Hepatocyte (in vitro differentiated cells): Measurements from ENCODE around the gene HOXB13. TPM values are rescaled to one million over a fixed set of nuclear protein-coding genes. Genes with fewer than 3 reads are reported as not detected.

Source experiments
- DNase-seq: peaks from one replicate; pipeline ENCODE4 v3.0.0-alpha.2; 2016; ENCODE audit warnings: low spot score
- H2AFZ ChIP-seq: fragments of 200-600 bp; sonication (generic); 2 replicates; pipeline ENCODE4 v1.6.0; 2016; ENCODE audit warnings: antibody characterized with exemption, mild to moderate bottlenecking
- H3K27ac ChIP-seq: fragments of 200-600 bp; sonication (generic); 2 replicates; pipeline ENCODE4 v1.5.1; 2016; ENCODE audit warnings: mild to moderate bottlenecking
- H3K27me3 ChIP-seq: fragments of 200-600 bp; sonication (generic); 2 replicates; pipeline ENCODE4 v1.6.1; 2016
- H3K36me3 ChIP-seq: fragments of 200-600 bp; sonication (generic); replicated peaks from 2 replicates; pipeline ENCODE4 v1.5.1; 2016; ENCODE audit warnings: low read depth; ENCODE audit not compliant: insufficient read depth
- H3K4me1 ChIP-seq: fragments of 200-600 bp; sonication (generic); 2 replicates; pipeline ENCODE4 v1.5.1; 2016; ENCODE audit warnings: mild to moderate bottlenecking, moderate library complexity; ENCODE audit not compliant: insufficient read depth
- H3K4me2 ChIP-seq: fragments of 200-600 bp; sonication (generic); 2 replicates; pipeline ENCODE4 v1.6.0; 2016
- H3K4me3 ChIP-seq: fragments of 200-600 bp; sonication (generic); 2 replicates; pipeline ENCODE4 v1.5.1; 2016; ENCODE audit warnings: mild to moderate bottlenecking
- H3K79me2 ChIP-seq: fragments of 200-600 bp; sonication (generic); 2 replicates; pipeline ENCODE4 v1.6.0; 2017; ENCODE audit warnings: mild to moderate bottlenecking
- H3K9me2 ChIP-seq: fragments of 200-600 bp; sonication (generic); replicated peaks from 2 replicates; pipeline ENCODE4 v1.6.0; 2017; ENCODE audit warnings: mild to moderate bottlenecking; ENCODE audit not compliant: insufficient read depth
- H3K9me3 ChIP-seq: fragments of 200-600 bp; sonication (generic); 2 replicates; pipeline ENCODE4 v1.5.1; 2016; ENCODE audit warnings: low read depth, mild to moderate bottlenecking
- H4K20me1 ChIP-seq: fragments of 200-600 bp; sonication (generic); 2 replicates; pipeline ENCODE4 v1.6.0; 2016; ENCODE audit warnings: mild to moderate bottlenecking; ENCODE audit not compliant: insufficient read depth, poor library complexity, severe bottlenecking
- CTCF ChIP-seq: fragments of 200-600 bp; sonication (generic); IDR thresholded peaks from 2 replicates; pipeline ENCODE4 v1.5.1; 2016; ENCODE audit warnings: antibody characterized with exemption, mild to moderate bottlenecking; ENCODE audit not compliant: poor library complexity
- EZH2 ChIP-seq: fragments of 200-600 bp; sonication (generic); IDR thresholded peaks from 2 replicates; pipeline ENCODE4 v1.6.1; 2016; ENCODE audit warnings: antibody characterized with exemption, mild to moderate bottlenecking, borderline replicate concordance
- EZH2phosphoT487 ChIP-seq: fragments of 200-600 bp; sonication (generic); IDR thresholded peaks from one replicate; pipeline ENCODE4 v1.6.1; 2018; ENCODE audit warnings: antibody characterized with exemption, mild to moderate bottlenecking, low read depth, moderate library complexity; ENCODE audit not compliant: unreplicated experiment, severe bottlenecking
- WGBS: methylation state at CpG from one replicate; pipeline ENCODE4 v1.1.6; 2016; ENCODE audit warnings: low lambda C conversion rate; ENCODE audit errors: missing lambda C conversion rate; 5-methylcytosine and 5-hydroxymethylcytosine counted together
- polyA plus RNA-seq: library from polyadenylated mRNA; unstranded; fragments of >200 nt; fragmentation: Nextera tagmentation; extraction: Ambion mirVana; gene quantifications from 2 replicates; pipeline ENCODE4 v1.2.1, GENCODE V29; 2016
- total RNA-seq: library from RNA; depleted of rRNA; stranded (reverse); fragments of >200 nt; gene quantifications from 2 replicates; pipeline ENCODE4 v1.2.3, GENCODE V29; 2014

HOXB13 gene
- total and polyA plus RNA-seq, 2 experiments from 2014 or later, result 0.13 to 0.28 TPM

DNA sequence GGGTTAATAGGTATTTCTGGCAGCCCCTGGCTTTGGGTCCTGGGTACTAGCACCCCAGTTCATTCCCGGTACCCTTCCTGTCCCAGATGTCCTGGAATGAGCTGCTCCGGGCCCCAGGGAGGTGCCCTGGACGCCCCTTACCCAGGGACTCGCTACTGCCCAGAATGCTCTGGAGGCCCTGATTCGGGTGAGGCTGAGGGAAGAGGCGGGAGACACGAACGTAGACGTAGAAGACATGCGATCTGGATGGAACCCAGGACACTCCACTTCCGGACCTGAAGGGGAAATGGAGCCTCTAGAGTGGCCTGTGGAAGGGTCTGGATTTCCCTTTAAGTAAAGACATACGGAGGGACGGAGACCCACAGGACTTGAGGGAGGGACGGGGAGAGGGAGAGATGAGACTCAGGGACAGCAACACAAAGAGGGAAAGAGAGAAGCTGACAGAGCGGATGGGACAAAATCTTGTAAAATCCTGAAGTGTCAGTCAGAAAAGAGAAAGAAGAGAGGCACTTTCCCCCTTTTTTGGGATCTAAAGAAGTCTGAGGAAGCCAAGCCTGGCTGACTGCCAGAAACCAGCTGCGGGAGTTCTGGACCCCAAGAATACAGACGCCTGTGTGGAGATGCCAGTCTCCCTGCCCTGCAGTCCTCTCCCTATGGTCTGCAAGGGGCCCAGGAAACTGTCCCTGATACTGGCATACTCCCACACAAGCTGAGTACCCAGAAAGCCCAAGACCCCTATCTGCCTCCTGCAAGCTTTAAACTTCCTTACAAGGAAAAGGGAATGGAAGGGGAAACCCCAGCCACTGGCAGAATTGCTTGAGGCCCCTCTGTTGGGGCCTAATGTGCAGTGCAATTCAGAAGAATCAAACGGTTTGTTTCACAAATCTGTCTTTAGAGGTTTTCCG is 1.0 kb upstream of the HOXB13 start:
- Histone ChIP-seq H3K79me2 (no peaks in the 10 kb centered on the region), H2AFZ (peak overlapping the region; percentile 60), H3K27ac (peak overlapping the region; percentile 43), H3K36me3 (no peaks in the 10 kb centered on the region), H3K4me1 (peaks cover 9% of the 10 kb centered on the region), H4K20me1 (no peaks in the 10 kb centered on the region), H3K9me2 (no peaks in the 10 kb centered on the region), H3K27me3 (peaks cover 99% of the 10 kb centered on the region), H3K9me3 (no peaks in the 10 kb centered on the region), H3K4me3 (no peak overlapping the region), H3K4me2 (peak overlapping the region; percentile 86)
- DNase-seq, result no peak
- 11% methylated on average over 19 of the region's 19 CpGs for WGBS
- TF ChIP-seq EZH2 (peak; percentile 72), EZH2phosphoT487 (no peak)

- 45% methylated on average over 9 of the region's 9 CpGs for WGBS
- H3K36me3 ChIP-seq, result no peaks in the 10 kb centered on the region
- H3K27ac ChIP-seq, result no peak overlapping the region
- peaks cover 2% of the 10 kb centered on the region for H3K4me1 ChIP-seq
- H4K20me1 ChIP-seq, result no peaks in the 10 kb centered on the region
- no peaks in the 10 kb centered on the region for H3K9me3 ChIP-seq
- no peaks in the 10 kb centered on the region for H3K79me2 ChIP-seq
- peaks cover 98% of the 10 kb centered on the region for H3K27me3 ChIP-seq
- TF ChIP-seq EZH2phosphoT487 (peak; percentile 23), EZH2 (no peak)
- no peaks in the 10 kb centered on the region for H3K9me2 ChIP-seq
- no peak for DNase-seq
- no peak overlapping the region for H2AFZ ChIP-seq
- no peak overlapping the region for H3K4me3 ChIP-seq
- peak overlapping the region; percentile 86 for H3K4me2 ChIP-seq
Observed at GRCh38 chr17:48727415-48728175, 955 bp downstream of the HOXB13 start.

DNA sequence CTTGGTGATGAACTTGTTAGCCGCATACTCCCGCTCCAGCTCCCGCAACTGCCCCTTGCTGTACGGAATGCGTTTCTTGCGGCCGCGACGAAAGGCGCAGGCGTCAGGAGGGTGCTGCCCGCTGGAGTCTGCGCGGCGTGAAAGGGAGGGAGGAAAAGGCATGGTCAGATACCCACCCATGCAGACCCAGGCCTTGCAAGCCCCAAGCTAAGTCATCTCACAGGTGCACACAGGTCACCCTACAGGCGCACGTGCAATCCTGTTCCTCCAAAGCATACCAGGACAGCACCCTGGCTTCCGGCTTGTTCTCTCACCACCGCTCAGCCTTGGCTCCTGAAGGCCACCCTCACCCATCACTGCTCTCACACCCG is 1.6 kb downstream of the HOXB13 start:
- H3K36me3 ChIP-seq, result no peaks in the 10 kb centered on the region
- no peaks in the 10 kb centered on the region for H4K20me1 ChIP-seq
- no peak overlapping the region for H2AFZ ChIP-seq
- H3K27me3 ChIP-seq, result peaks cover 98% of the 10 kb centered on the region
- TF ChIP-seq EZH2 (no peak), CTCF (no peak), EZH2phosphoT487 (no peak)
- H3K9me3 ChIP-seq, result no peaks in the 10 kb centered on the region
- no peak overlapping the region for H3K4me3 ChIP-seq
- H3K9me2 ChIP-seq, result no peaks in the 10 kb centered on the region
- H3K79me2 ChIP-seq, result no peaks in the 10 kb centered on the region
- peaks cover 2% of the 10 kb centered on the region for H3K4me1 ChIP-seq
- H3K4me2 ChIP-seq, result no peak overlapping the region
- 28% methylated on average over 20 of the region's 20 CpGs for WGBS
- no peak overlapping the region for H3K27ac ChIP-seq
- no peak for DNase-seq

DNA sequence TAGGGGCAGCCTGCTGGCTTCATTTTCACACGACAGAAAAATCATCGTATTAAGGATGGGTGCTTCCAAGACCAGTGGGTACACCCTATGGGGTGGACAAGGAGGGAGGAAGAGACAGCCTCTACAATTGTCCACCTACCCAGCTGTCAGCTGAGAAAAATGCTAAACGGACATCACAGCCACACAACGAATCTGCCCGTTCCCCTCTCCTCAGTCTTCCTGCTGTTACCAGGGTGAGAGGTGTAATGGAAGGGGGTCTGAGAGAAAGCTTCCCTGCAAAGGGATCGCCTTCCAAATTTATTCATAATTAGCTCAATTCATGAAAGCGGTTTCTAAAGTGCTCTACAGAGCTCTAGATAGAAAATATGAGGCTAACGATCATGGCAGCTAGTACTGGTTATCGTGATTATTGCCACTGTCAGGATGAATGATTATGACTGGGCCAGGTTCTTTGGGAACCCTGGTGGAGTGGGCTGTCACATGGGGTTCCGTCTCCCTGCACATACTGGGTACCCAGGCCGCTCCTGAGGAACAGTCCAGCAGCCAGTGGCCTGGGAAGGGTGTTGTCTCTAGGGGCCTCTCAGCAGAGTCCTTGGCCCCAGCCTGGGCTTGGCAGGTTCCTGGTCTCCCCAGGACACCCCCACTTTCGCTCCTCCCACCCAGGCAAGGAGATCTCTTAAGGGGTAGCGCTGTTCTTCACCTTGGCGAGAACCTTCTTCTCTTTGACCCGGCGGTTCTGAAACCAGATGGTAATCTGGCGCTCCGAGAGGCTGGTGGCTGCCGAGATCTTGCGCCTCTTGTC is 2.2 kb downstream of the HOXB13 start:
- Histone ChIP-seq H3K27me3 (peaks cover 98% of the 10 kb centered on the region), H2AFZ (no peak overlapping the region)

More for the DNA sequence above, 2.2 kb downstream of the HOXB13 start:
- Histone ChIP-seq H3K27ac (no peak overlapping the region), H3K4me1 (peaks cover 2% of the 10 kb centered on the region), H3K4me2 (no peak overlapping the region), H3K4me3 (no peak overlapping the region), H3K36me3 (no peaks in the 10 kb centered on the region), H3K79me2 (no peaks in the 10 kb centered on the region), H4K20me1 (no peaks in the 10 kb centered on the region), H3K9me2 (no peaks in the 10 kb centered on the region), H3K9me3 (no peaks in the 10 kb centered on the region)
- no peak for DNase-seq
- WGBS, result 35% methylated on average over 20 of the region's 20 CpGs
- TF ChIP-seq CTCF (no peak), EZH2 (no peak), EZH2phosphoT487 (peak; percentile 50)
